ENCODE data around the gene DPYSL4.

DNA sequence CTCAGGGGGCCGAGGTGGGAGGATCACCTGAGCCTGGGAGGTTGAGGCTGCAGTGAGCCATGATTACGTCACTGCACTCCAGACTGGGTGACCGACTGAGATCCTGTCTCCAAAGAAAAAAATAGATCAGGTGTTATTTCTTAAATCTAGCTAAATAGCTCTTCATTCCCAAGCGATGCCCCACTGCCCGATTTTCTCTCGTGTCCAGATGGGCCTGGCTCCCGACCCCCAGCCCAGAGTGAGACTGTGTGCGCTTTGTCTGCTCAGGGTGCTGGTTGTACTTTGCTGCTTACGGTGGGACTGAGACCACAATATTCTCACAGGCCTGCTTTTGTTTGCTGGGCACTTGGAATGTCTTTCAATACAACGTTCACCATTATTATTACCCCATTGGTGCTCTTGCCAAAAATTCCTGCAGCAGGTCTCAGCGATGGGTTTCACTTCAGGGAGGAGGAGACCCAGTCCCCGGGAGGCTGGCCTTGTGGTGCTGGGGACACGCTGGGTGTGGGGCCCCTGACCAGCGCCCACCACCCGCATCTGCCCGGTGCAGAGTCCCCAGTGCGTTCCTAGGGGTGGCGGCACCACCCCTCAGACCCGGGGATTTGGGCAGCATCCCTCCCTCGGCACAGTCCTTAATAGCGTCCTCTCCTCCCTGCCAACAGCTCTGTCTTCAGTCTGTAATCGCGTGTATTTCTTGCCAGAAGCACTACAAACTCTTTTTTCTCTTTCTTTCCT, 20.4 kb upstream of the DPYSL4 start:
- TF ChIP-seq, protein P1, sequence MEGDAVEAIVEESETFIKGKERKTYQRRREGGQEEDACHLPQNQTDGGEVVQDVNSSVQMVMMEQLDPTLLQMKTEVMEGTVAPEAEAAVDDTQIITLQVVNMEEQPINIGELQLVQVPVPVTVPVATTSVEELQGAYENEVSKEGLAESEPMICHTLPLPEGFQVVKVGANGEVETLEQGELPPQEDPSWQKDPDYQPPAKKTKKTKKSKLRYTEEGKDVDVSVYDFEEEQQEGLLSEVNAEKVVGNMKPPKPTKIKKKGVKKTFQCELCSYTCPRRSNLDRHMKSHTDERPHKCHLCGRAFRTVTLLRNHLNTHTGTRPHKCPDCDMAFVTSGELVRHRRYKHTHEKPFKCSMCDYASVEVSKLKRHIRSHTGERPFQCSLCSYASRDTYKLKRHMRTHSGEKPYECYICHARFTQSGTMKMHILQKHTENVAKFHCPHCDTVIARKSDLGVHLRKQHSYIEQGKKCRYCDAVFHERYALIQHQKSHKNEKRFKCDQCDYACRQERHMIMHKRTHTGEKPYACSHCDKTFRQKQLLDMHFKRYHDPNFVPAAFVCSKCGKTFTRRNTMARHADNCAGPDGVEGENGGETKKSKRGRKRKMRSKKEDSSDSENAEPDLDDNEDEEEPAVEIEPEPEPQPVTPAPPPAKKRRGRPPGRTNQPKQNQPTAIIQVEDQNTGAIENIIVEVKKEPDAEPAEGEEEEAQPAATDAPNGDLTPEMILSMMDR (conservative IDR thresholded peaks at IDR 0.05; ENCODE audit: low read depth in 2 of 2) = no peak
- TF ChIP-seq EZH2phosphoT487 (IDR thresholded peaks at IDR 0.05; ENCODE audit: unreplicated experiment) = no peak
- TF ChIP-seq, protein P2, sequence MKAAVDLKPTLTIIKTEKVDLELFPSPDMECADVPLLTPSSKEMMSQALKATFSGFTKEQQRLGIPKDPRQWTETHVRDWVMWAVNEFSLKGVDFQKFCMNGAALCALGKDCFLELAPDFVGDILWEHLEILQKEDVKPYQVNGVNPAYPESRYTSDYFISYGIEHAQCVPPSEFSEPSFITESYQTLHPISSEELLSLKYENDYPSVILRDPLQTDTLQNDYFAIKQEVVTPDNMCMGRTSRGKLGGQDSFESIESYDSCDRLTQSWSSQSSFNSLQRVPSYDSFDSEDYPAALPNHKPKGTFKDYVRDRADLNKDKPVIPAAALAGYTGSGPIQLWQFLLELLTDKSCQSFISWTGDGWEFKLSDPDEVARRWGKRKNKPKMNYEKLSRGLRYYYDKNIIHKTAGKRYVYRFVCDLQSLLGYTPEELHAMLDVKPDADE (IDR thresholded peaks at IDR 0.05) = no peak
- TF ChIP-seq, protein P3, sequence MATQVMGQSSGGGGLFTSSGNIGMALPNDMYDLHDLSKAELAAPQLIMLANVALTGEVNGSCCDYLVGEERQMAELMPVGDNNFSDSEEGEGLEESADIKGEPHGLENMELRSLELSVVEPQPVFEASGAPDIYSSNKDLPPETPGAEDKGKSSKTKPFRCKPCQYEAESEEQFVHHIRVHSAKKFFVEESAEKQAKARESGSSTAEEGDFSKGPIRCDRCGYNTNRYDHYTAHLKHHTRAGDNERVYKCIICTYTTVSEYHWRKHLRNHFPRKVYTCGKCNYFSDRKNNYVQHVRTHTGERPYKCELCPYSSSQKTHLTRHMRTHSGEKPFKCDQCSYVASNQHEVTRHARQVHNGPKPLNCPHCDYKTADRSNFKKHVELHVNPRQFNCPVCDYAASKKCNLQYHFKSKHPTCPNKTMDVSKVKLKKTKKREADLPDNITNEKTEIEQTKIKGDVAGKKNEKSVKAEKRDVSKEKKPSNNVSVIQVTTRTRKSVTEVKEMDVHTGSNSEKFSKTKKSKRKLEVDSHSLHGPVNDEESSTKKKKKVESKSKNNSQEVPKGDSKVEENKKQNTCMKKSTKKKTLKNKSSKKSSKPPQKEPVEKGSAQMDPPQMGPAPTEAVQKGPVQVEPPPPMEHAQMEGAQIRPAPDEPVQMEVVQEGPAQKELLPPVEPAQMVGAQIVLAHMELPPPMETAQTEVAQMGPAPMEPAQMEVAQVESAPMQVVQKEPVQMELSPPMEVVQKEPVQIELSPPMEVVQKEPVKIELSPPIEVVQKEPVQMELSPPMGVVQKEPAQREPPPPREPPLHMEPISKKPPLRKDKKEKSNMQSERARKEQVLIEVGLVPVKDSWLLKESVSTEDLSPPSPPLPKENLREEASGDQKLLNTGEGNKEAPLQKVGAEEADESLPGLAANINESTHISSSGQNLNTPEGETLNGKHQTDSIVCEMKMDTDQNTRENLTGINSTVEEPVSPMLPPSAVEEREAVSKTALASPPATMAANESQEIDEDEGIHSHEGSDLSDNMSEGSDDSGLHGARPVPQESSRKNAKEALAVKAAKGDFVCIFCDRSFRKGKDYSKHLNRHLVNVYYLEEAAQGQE (IDR thresholded peaks at IDR 0.05; ENCODE audit: unreplicated experiment) = no peak
- no peak for TF ChIP-seq EZH2 (IDR thresholded peaks at IDR 0.05; ENCODE audit: low read depth, unreplicated experiment)
- TF ChIP-seq POLR2AphosphoS5 (IDR thresholded peaks at IDR 0.05; ENCODE audit: low read depth) = no peak
- TF ChIP-seq ZNF331 (CRISPR knock-in tag; IDR thresholded peaks at IDR 0.05; ENCODE audit: low read depth) = no peak
- TF ChIP-seq ZNF114 (CRISPR knock-in tag; IDR thresholded peaks at IDR 0.05) = no peak

All from GM23338 (cell line).